Measurements from ENCODE around the gene PLEKHA4.

GRCh38 chr19:48867123-48867745, 1.2 kb downstream of the PLEKHA4 start:
- TF ChIP-seq, protein P1, sequence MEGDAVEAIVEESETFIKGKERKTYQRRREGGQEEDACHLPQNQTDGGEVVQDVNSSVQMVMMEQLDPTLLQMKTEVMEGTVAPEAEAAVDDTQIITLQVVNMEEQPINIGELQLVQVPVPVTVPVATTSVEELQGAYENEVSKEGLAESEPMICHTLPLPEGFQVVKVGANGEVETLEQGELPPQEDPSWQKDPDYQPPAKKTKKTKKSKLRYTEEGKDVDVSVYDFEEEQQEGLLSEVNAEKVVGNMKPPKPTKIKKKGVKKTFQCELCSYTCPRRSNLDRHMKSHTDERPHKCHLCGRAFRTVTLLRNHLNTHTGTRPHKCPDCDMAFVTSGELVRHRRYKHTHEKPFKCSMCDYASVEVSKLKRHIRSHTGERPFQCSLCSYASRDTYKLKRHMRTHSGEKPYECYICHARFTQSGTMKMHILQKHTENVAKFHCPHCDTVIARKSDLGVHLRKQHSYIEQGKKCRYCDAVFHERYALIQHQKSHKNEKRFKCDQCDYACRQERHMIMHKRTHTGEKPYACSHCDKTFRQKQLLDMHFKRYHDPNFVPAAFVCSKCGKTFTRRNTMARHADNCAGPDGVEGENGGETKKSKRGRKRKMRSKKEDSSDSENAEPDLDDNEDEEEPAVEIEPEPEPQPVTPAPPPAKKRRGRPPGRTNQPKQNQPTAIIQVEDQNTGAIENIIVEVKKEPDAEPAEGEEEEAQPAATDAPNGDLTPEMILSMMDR (conservative IDR thresholded peaks at IDR 0.05; ENCODE audit: low read depth, low read length): no peak
- no peak for TF ChIP-seq EZH2 (IDR thresholded peaks at IDR 0.05; ENCODE audit: borderline replicate concordance, low read depth, low read length, poor library complexity, severe bottlenecking)
